ENCODE data around the gene RABGAP1L. TPM values are rescaled to one million over a fixed set of nuclear protein-coding genes. Genes with fewer than 3 reads are reported as not detected.
"Not testable (repeated sequence)": the region's sequence is repeated elsewhere in the genome, so short reads cannot be mapped to it uniquely, and the experiment has no call there.

Gene RABGAP1L
- total RNA-seq, 1 experiment from 2014 or later = 18.7 TPM

GRCh38 chr1:174238845-174239501, 79.7 kb downstream of the RABGAP1L start:
- DNase-seq (ENCODE audit: low read depth) = not testable (repeated sequence)

- no peak for DNase-seq (ENCODE audit: low read depth)
These were observed 80.2 kb downstream of the RABGAP1L start for GRCh38 chr1:174239541-174239940.

GRCh38 chr1:174242856-174243255, 83.5 kb downstream of the RABGAP1L start:
- no peak for DNase-seq (ENCODE audit: low read depth)

GRCh38 chr1:174243451-174244000, 84.2 kb downstream of the RABGAP1L start:
- peak; percentile 72 for DNase-seq (ENCODE audit: low read depth)

GRCh38 chr1:174244017-174244416, 84.7 kb downstream of the RABGAP1L start:
- DNase-seq (ENCODE audit: low read depth) = no peak

- no peak for DNase-seq (ENCODE audit: low read depth)
These were observed 88.2 kb downstream of the RABGAP1L start for GRCh38 chr1:174247472-174247871.

- DNase-seq (ENCODE audit: low read depth) = no peak
These were observed 88.7 kb downstream of the RABGAP1L start for GRCh38 chr1:174248041-174248440.

GRCh38 chr1:174256386-174256785, 97.1 kb downstream of the RABGAP1L start:
- DNase-seq (ENCODE audit: low read depth) = not testable (repeated sequence)

- DNase-seq (ENCODE audit: low read depth) = peak; percentile 55
These were observed 98.8 kb downstream of the RABGAP1L start for GRCh38 chr1:174258148-174258550.

GRCh38 chr1:174262349-174263241, 103.3 kb downstream of the RABGAP1L start:
- DNase-seq (ENCODE audit: low read depth) = peak; percentile 73

- no peak for DNase-seq (ENCODE audit: low read depth)
These were observed 106.0 kb downstream of the RABGAP1L start for GRCh38 chr1:174265282-174265681.

GRCh38 chr1:174266476-174266875, 107.2 kb downstream of the RABGAP1L start:
- no peak for DNase-seq (ENCODE audit: low read depth)

GRCh38 chr1:174266991-174267612, 107.8 kb downstream of the RABGAP1L start:
- DNase-seq (ENCODE audit: low read depth) = no peak

- DNase-seq (ENCODE audit: low read depth) = no peak
These were observed 110.8 kb downstream of the RABGAP1L start for GRCh38 chr1:174269989-174270651.

- DNase-seq (ENCODE audit: low read depth) = no peak
These were observed 113.9 kb downstream of the RABGAP1L start for GRCh38 chr1:174273190-174273589.

- DNase-seq (ENCODE audit: low read depth) = no peak
These were observed 114.5 kb downstream of the RABGAP1L start for GRCh38 chr1:174273776-174274175.

GRCh38 chr1:174274452-174274851, 115.1 kb downstream of the RABGAP1L start:
- DNase-seq (ENCODE audit: low read depth) = no peak

GRCh38 chr1:174274884-174275283, 115.6 kb downstream of the RABGAP1L start:
- DNase-seq (ENCODE audit: low read depth) = no peak

GRCh38 chr1:174276087-174276486, 116.8 kb downstream of the RABGAP1L start:
- no peak for DNase-seq (ENCODE audit: low read depth)

GRCh38 chr1:174284052-174284451, 124.7 kb downstream of the RABGAP1L start:
- no peak for DNase-seq (ENCODE audit: low read depth)

- DNase-seq (ENCODE audit: low read depth) = no peak
These were observed 126.7 kb downstream of the RABGAP1L start for GRCh38 chr1:174286042-174286441.

Data from M059J (cell line).